Activated effector memory CD4-positive, alpha-beta T cell treated with anti-CD3 and anti-CD28 coated beads, Interleukin-2, amount 50 U/mL, for 16 hours (primary cell): ENCODE measurements around the gene SATB2.

ENCODE experiments used
- DNase-seq: peaks from one replicate; pipeline ENCODE4 v3.0.0-alpha.2; 2020

The SATB2 gene

DNA sequence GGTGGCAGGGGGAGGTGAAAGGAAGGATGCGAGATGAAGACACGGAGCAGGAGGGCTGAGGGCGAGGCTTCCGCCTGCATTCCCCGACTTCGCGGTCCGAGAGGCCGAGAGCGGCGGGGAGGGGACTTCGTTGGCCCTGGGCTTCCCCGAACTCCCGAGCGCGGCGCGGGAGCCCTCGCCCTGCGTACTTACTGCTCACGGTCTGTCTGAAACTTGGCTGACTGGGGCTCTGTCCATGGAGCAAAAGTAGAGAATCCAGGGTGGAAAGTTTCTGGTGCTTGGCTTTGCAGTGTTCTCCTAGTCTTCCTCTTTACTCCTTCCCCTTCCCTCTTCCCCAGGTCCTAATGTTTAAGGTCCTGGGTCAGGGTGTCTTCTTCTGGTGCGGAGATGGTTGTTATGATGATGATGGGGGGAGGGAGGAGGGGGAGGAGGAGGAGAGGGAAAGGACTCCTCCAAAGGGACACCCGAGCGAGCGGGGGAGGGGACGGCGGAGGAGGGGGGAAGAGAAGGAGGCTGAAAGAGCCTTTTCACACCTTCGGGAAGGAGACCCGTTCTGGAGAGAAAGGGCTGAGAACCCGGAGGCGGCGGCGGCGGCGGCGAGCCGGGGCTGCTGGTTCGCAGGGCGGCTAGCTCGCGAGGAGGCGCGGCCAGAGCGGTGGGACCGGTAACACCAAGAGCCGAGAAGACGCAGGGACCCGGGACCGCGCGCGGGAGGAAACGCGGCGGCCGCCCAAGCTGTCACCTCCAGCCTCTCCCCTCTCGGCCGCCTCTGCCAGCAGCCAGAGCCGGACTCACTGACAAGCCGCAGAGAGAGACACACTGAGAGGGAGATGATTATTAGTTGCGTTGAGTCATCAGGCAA lies at the start of gene SATB2:
SATB2 (minus strand) TSS at position 793 of the 862 bp plus-strand sequence. CDS start 1,902 bp downstream, outside the sequence.
- no peak for DNase-seq

DNA sequence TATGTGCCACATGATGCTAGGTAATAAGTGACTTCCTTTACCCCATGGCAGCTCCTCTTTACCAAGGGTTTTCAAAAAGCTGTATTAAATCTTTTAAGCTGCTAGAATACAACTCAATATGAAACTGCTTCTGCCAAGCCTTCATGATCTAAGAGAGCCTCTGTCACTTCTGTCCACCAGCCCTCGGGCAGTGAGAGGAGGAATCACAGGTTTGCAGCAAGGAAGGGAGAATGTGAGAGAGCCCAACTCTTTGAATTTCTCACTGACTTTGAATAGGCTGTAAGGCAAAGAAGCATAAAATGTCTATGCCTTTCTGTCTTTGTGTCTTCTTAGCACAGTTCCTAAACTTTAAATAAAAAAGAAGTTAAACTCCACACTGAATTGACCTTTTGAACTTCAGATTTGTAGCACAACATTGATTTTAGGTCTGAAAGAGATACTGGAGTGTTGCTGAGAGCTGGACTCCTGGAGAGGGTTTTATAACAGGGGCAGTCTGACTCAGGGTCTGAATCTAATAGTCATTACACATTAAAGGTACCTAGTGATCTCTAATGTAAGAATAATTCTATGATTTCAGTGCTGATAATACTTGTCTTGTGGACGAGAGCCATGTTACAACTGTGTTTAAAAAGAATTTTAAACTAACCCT lies 48.1 kb upstream of the SATB2 start:
- DNase-seq = no peak

- DNase-seq = no peak
These were observed 45.4 kb upstream of the SATB2 start for GRCh38 chr2:199503148-199503547.

- DNase-seq = no peak
These were observed 41.3 kb upstream of the SATB2 start for GRCh38 chr2:199499005-199499404.

- DNase-seq = no peak
These were observed 37.4 kb upstream of the SATB2 start for GRCh38 chr2:199495147-199495546.

GRCh38 chr2:199490049-199490448 lies 32.3 kb upstream of the SATB2 start:
- no peak for DNase-seq

DNA sequence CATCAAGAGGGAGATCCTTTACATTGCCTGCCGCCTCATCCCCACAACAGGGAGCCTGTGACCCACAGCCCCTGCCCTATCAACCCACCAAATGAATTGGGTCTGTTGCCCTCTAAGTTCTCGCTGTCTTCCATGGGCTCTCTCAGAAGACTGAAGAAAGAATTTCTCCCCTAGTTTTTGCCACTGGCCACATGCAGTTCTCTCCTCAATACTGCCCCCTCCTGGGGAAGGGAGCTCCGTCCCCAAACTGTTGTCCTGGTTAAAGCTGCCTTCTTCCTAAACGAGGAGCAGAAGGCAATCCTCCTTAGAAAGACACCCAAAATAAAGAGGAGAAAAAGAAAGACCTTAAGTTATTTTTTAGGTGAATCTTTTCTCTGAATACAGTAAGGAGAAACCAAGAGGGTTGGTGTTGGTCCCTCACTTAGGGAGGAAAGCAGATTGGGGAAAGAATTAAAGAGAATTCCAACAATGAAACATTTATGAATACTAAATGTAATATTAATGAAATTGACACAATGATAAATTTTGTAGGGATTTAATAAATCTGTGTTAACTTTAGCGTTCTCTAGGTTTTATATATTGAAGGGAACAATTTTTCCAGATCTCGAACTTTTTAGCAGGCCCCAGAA lies 31.1 kb upstream of the SATB2 start:
- peak; percentile 75 for DNase-seq

DNA sequence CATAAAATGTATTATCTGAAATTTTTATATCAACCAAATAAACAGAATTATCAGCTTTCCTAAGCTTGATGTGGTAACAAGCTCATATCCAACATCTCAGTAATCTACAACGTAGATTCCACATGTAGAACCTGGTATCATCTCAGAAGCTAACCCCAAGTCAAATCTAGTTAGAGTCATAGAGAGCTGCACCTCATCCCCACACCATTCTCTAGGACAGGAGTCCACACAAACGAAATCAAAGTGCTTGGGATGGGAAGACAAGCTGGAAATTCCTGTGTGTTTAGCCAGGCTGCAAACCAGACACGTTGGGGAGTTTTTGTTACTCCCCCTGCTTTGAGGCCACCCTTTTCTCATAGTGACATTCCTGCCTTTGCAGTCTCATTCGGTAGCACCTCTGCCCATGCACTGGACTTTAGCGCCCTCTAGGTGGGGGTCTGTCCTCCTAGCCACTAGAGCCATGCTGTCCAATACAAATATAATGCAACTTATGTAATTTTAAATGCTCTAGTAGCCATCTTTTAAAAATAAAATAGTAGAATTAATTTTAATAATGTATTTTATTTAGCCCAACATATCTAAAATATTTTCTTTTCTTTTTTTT lies 28.1 kb upstream of the SATB2 start:
- DNase-seq = no peak

DNA sequence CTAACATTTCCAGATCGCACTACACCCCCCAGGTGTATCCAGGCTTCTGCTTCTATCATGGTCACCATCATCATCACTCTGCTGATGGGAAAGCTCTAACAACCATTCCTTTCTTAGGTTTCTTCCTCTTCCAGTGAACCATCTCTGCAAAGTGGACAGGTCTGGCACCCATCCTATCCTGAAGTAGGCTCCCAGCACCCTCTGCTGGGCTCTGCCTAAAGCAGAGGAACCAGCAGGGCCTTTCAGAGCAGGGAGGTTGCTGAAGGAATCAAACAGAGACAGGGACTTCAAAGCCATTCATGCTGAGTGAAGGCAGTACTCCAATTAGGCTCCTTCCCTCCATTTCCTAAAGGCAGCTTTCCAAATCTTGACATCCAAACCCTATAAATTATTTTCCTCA lies 27.2 kb upstream of the SATB2 start:
- DNase-seq = no peak

- no peak for DNase-seq
These were observed 23.2 kb upstream of the SATB2 start for GRCh38 chr2:199480966-199481365.

GRCh38 chr2:199477277-199477834 lies 19.6 kb upstream of the SATB2 start:
- DNase-seq = no peak

DNA sequence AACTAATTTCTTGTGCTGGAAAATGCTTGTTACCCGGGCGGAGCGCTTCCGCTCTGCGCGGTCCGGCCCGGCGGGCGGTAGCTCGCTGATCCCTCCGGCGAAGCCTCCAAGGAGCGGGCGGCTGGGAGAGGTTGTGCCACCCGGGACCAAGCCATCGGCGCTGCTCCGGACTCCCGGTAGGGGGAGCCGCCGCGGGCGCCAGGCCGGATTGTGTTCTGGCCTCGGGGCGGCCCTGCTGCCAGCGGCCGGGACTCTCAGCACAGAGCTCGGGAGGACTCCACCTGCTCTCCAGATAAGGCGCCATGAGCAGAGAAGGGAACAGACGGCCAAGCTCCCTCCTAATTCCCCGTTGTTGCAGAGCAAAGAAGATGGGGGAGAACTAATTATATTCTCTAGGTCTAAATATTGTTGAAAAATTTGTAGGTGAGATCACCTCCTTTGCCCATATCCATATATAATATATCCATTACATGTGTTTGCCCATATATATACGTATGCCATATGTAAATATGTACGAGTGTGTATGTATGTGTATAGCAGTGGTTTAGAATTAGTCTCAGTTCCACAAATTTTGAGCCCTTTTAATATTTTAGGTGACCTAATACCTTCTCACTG lies 13.8 kb upstream of the SATB2 start:
- DNase-seq = peak; percentile 65

- no peak for DNase-seq
These were observed 13.1 kb upstream of the SATB2 start for GRCh38 chr2:199470672-199471442.

DNA sequence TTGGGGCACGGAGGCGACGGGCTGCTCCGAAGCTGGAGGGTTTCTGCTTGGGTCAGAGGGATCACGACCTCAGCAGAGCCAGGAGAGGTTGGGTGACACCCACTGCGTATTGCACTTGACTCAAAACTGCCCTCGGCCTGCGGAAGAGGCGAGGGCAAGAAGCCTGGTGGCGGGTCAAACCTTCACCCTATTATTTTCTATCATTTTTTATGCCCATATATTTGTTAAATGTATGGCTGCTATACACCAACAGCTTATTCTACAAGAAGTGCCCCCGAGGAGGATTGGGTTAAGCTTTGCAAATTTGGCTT lies 12.6 kb upstream of the SATB2 start:
- no peak for DNase-seq

GRCh38 chr2:199469514-199470360 lies 12.0 kb upstream of the SATB2 start:
- DNase-seq = no peak

GRCh38 chr2:199468561-199469513 lies 11.1 kb upstream of the SATB2 start:
- no peak for DNase-seq

- no peak for DNase-seq
These were observed 9.5 kb upstream of the SATB2 start for GRCh38 chr2:199467066-199467822.

DNA sequence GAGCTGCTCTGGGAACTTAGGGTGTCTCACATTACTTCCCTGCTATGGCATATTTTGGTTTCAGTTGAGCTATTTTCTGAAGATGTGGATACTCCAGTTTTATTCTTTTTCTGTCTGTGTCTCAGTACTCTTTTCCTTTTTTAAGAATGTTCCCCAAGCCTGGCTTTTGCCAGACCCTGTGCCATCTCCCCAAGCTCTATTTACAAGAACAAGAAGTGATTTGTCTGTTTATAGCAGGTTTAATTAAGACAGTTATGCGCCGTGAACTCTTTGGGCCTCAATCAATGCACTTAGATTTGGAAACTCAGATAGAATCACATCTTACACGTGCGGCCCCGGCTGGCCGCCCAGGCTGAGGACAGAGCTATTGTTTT lies 8.9 kb upstream of the SATB2 start:
- no peak for DNase-seq
